SH-SY5Y (cell line): ENCODE data around the gene RAB6B.

Experiments
- GATA2 ChIP-seq: IDR thresholded peaks from 2 replicates; pipeline ENCODE4 v1.6.1; 2011; ENCODE audit warnings: mild to moderate bottlenecking, low read depth, low read length
- GATA3 ChIP-seq: IDR thresholded peaks from 2 replicates; pipeline ENCODE4 v1.6.1; 2011; ENCODE audit warnings: low read depth, mild to moderate bottlenecking, low read length, moderate library complexity

DNA sequence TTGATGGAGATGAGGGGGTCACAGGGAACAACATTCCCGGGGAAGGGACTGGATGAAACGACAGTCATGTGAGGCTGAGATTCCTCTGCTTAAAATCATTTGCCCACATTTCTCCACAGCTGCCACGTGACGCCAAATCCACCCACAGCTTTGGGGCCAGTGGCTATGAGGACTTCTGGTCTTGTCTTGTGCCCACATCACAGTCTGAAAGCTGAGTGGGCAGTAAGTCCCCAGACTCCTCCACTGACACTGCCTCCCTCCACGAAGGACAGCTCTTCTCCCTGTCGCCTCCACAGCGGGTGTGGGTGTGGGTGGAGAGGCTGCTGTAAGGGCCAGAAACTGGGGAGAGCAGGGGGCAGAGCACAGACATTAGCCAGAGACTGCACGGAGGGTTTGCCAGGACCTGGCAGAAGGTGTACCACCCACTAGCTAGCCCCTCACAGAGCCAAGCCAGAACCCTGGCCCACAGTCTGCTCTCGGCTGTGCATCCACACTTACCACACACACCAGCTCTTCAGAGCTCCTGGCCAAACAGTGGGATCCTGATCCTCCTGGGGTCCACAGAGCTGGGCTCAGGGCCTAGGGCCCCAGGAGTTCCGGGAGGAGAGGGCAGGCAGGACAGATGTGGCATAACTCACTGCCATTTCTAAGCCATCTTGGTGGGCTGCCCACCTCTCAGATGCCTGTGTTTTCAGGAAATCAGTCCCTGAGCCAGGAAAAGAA is 24.2 kb downstream of the RAB6B start:
- TF ChIP-seq GATA3 (no peak), GATA2 (no peak)
